OCI-LY7 (cell line): Measurements from ENCODE around the gene RRP1B.

Experiments
- EZH2phosphoT487 ChIP-seq: fragments of 200-600 bp; sonication (generic); IDR thresholded peaks from 2 replicates; pipeline ENCODE4 v1.6.1; 2018; ENCODE audit warnings: low read depth, borderline replicate concordance, mild to moderate bottlenecking, mixed run types, antibody characterized with exemption, low read length, moderate library complexity, mixed read lengths
- TF ChIP-seq, protein P1 (sequence below): fragments of 200-600 bp; sonication (generic); conservative IDR thresholded peaks from 2 replicates; pipeline ENCODE4 v1.5.1; 2014; ENCODE audit warnings: mild to moderate bottlenecking, antibody characterized with exemption, low read length, moderate library complexity, mixed read lengths

DNA sequence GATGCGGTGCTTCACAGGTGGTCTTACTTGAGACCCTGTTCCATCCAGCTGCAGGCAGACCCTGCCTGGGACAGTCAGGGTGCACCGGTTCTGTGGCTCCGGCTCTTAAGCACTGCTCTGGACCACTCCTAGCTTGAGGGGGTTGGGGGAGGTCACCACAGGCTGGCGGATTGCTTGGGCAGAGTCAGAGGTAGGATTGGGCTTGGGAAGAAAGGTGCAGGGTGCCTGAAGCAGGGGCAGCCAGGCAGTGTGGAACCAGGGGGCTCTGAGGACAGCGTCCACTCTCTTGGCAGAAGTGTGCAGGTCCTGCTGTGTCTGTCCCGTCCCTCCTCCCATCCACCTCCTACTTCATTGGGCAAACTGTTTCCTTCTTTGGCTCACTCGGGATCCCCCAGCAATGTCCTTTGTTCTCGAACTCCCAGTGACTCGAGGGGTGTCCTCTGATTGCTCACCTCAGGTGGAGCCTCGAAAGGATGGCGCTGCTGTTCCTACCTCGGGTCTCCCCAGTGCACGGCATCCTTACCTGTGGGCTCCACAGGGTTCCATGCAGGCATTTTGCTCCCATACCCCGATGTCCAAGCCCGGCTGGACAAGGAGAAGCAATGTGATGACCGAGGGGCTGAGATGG lies 61.3 kb downstream of the RRP1B start:
- TF ChIP-seq, protein P1, sequence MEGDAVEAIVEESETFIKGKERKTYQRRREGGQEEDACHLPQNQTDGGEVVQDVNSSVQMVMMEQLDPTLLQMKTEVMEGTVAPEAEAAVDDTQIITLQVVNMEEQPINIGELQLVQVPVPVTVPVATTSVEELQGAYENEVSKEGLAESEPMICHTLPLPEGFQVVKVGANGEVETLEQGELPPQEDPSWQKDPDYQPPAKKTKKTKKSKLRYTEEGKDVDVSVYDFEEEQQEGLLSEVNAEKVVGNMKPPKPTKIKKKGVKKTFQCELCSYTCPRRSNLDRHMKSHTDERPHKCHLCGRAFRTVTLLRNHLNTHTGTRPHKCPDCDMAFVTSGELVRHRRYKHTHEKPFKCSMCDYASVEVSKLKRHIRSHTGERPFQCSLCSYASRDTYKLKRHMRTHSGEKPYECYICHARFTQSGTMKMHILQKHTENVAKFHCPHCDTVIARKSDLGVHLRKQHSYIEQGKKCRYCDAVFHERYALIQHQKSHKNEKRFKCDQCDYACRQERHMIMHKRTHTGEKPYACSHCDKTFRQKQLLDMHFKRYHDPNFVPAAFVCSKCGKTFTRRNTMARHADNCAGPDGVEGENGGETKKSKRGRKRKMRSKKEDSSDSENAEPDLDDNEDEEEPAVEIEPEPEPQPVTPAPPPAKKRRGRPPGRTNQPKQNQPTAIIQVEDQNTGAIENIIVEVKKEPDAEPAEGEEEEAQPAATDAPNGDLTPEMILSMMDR, result no peak
- TF ChIP-seq EZH2phosphoT487, result no peak
